Stimulated activated CD8-positive, alpha-beta memory T cell treated with anti-CD3 and anti-CD28 coated beads, Interleukin-15, amount 100 ng/mL, for 48 hours (primary cell): Measurements from ENCODE around the gene EIF4E.
"Not testable (repeated sequence)": the region's sequence is repeated elsewhere in the genome, so short reads cannot be mapped to it uniquely, and the experiment has no call there.

ENCODE experiments used
- DNase-seq, 2 donors: peaks; one replicate each; pipeline ENCODE4 v3.0.0-alpha.2; 2020; ENCODE audit warnings: low read depth in 2 of 2

Gene EIF4E

GRCh38 chr4:98932539-98932938 lies 3.6 kb upstream of the EIF4E start:
- DNase-seq = no peak

- no peak for DNase-seq
Measured at GRCh38 chr4:98930311-98930865, 1.5 kb upstream of the EIF4E start.

DNA sequence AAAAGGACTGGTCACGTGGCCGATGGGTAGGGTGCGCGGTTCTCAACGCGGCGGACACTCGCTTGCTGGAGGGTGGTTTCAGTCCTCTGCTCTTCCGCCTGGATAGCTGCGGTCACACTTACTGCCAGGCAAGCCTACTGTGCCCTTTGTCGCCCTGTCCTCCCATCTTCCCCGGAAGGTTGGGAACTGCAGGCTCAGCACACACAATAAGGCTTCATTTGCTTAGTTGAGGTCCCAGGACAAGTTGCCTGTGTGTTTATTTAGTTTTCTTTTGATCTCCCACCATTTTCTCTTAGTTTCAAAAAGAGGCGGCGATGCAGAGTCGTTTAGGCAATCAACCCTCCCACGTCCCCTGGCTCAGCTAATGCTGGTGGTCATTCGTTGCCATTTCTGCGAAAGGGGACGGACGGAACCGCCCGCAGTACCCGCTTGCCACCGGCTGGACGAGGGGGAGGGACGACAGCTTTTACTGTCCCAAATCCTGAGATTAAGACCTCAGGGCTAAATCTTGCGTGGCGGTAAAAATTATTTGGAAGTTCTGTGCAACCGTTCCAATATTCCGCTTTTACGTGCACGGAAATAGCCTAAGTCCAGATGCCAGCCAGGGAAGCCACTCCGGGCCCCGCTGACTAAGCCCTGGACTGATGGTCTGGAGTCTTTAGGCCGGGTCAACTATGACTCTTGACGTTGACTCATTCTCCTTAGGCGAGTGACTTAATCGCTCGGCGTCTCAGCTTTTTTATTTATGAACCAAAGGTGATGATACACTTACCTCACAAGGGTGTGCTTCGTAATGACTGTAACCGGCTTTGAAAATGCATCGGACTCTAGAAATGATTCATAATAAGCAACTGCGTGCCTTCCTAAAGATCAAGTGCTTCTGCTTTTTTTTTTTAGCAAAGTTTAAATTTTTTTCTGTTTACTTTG lies 671 bp upstream of the EIF4E start:
- DNase-seq = peak; percentile 43

DNA sequence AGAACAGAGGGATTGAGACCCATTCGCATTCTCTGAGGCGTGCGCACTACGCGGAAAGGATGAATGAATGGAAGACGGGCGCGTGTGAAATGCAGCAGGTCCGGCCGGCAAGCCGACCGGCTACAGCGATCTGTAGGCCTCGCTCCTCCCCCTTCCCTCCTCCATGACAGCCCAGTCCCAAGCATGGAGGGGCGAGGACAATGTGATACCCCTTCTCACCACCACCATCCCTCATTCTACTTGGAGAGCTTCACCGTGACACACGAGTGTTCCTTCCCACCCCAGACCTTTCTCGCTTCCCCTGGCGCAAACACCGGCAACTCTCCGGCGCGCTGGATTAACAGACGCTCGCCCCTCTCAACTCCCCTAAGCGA lies 815 bp downstream of the EIF4E start:
- DNase-seq = peak; percentile 65 to 69

DNA sequence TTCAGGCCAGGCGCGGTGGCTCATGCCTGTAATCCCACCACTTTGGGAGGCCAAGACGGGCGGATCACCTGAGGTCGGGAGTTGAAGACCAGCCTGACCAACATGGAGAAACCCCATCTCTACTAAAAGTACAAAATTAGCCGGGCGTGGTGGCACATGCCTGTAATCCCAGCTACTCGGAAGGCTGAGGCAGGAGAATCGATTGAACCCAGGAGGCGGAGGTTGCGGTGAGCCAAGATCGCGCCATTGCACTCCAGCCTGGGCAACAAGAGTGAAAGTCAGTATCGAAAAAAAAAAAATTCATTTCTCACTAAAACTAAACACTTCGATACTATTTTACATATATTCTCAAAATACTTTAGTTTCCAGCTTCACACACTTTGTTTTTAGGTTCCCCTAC lies 2.7 kb downstream of the EIF4E start:
- DNase-seq = not testable (repeated sequence)

GRCh38 chr4:98921292-98921691 lies 7.6 kb downstream of the EIF4E start:
- no peak for DNase-seq

GRCh38 chr4:98919996-98920395 lies 8.9 kb downstream of the EIF4E start:
- DNase-seq = no peak

DNA sequence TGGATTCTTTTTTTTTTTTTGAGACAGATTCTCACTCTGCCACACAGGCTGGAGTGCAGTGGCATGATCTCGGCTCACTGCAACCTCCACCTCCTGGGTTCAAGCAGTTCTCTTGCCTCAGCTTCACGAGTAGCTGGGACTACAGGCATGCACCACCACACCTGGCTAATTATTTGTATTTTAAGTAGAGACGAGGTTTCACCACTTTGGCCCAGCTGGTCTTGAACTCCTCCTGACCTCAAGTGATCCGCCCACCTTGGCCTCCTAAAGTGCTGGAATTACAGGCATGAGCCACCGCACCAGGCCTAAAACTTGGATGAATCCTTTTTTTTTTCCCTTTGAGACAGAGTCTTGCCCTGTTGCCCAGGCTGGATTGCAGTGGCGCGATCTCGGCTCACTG lies 18.2 kb downstream of the EIF4E start:
- DNase-seq = not testable (repeated sequence)

DNA sequence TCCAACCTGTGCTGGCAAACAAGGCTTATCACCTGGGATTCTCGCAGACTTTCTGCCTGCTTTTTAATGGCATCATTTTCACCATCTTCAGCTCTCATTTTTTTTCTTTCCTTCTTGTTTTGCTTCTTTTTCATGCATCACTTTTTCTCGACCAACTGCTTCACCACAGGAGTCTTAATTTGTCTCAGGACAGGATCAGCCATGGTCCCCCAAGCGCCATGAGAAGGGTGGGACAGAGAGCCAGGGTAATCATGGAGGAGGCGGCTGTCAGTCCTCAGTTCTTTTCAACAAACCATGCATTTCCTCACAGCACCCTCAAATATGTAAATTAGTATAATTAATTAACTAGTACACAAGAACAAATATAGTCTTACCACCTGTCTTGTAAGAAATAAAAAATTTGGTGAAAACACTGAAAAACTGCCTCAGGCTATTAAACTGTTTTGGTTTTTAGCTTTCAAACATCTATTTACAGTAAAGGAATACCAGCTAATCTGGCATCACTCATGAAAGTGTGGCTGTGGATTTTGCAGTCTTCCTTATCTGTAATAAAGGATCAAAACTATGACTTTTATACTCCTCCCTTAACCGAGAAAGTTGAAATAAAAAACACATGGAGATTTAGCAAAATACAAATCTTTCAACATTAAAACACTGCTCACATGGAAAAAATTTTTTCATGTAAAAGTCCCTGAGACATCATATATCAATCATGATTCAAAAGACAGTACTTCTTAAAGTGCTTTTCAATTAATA lies 19.1 kb downstream of the EIF4E start:
- DNase-seq = no peak

- no peak for DNase-seq
Measured at GRCh38 chr4:98908703-98909262, 20.1 kb downstream of the EIF4E start.

DNA sequence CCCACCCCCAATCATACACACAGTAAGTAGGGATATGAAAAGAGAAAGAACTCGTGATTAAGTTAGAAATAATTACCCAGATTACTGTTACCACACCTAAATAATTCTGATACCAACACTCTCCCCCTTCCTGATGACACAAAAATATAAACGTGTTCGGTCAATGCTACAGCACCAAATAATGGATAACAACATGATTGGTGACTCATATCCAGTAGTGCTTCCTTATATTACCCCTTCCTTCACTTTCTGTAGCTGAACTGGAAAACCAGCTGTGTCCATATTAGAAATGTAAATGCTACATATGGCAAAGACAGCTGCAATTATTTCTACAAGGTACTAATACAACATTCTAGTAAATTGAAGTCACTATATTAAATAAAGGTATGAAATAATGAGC lies 20.8 kb downstream of the EIF4E start:
- no peak for DNase-seq

- no peak for DNase-seq
Measured at GRCh38 chr4:98905839-98906238, 23.1 kb downstream of the EIF4E start.

DNA sequence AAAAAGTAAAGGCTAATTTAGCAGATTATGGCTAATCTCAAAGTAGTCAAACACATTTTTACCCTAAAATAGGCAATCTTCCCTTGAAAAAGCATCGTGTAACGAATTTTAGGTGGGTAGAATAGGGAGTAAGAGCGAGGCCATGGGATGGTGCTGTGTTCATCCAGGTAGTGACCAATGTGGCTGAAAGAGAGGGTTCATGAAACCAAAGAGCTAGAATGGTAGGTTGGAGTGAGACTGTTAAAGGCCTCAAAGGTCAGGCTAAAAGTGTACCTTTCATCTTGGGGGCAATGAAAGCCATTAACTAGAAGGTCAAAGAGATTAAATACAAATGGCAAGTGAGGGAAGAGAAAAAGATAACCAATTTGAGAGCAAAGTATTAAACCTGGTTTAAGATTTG lies 23.6 kb downstream of the EIF4E start:
- DNase-seq = no peak

DNA sequence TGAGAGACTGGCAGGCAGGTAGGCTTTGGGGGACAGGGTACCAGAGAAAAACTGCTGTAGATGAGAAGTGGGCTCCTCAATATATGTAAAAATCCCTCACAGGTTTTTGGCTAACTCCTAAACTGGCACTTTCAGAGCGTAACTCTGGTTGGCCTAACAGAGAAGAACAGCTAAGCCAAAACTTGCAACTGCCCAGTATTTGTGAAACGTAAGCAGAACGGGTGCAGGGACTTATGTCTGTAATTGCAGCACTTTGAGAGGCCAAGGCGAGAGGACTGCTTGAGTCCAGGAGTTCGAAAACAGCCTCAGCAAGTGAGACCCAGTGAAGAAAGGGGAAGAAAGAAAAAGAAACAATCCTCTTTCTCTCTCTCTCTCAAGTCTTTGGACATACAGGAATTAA lies 25.0 kb downstream of the EIF4E start:
- DNase-seq = no peak

GRCh38 chr4:98903561-98903960 lies 25.4 kb downstream of the EIF4E start:
- no peak for DNase-seq

DNA sequence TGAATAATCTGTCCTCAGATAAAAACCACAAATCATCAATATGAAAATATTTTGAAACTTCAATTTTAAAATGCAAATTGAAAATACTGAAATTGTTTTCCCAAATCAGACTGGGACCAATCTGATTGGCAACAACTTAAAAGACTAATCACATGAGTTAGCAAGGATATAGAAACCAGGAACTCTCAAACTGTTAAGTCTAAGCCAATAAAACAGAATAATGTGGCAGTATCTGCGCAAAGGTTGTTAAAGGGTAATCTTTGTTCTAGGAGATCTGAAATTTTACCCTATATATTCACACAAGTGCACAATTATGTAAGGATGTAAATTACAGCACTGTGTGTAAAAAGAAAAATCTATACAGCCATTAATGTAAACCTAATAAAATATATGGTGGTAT lies 29.7 kb downstream of the EIF4E start:
- no peak for DNase-seq

- DNase-seq = no peak
Measured at GRCh38 chr4:98891478-98892337, 37.2 kb downstream of the EIF4E start.

DNA sequence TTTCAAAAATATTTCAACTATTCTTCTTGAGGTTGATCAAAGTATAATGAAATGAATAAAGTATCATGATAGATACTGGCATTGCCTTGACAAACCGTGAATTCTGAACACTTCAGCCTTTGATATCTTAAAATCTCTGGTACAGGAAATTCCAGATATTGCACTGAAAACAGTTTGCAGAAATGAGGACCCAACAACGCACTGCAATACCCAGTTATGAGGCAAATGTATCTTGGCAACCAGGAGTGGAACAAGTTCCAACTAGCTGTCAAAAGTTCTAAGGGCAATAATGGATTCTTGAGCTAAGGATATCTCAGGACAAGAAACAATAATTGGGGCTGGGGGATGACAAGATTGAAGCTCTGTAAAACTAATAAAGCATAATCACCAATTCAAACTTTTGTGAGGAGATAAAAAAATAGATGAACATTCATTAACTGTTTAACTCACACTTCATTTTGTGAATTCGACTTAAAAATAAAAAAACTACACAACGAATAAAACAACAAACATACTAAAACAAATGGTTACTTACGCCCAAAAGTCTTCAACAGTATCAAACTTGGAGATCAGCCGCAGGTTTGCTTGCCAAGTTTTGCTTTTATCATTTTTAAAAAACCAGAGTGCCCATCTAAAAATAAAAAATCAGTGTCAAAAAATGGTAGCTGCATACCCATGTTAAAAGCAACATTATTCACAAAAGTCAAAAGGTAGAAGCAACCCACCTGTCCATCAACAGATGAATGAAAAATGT lies 38.1 kb downstream of the EIF4E start:
- no peak for DNase-seq

DNA sequence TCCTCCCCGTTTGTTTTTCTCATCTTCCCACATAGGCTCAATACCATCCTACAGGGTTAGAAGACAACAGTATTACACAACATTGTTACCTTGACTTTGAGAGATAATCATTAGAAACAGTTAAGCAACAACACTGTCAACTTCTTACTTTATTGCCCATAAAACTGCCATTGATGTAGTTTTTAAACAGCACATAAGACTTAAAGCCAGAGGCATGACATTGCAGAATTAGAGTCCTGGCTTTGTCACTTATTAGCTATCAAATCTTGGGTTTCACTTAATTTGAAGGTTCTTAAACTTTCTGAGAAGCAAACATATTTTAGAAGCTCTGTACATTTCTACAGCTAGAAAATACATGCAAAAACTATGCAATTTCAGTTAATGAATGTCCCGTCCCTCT lies 41.8 kb downstream of the EIF4E start:
- DNase-seq = no peak

- not testable (repeated sequence) for DNase-seq
Measured at GRCh38 chr4:98886382-98886781, 42.6 kb downstream of the EIF4E start.

GRCh38 chr4:98880884-98881283 lies 48.0 kb downstream of the EIF4E start:
- DNase-seq = not testable (repeated sequence)
